ENCODE results near the gene ANKRD29. TPM values are rescaled to one million over a fixed set of nuclear protein-coding genes. Genes with fewer than 3 reads are reported as not detected.

The ANKRD29 gene
- total RNA-seq, 1 donor from 2014 or later, result 14.0 TPM

DNA sequence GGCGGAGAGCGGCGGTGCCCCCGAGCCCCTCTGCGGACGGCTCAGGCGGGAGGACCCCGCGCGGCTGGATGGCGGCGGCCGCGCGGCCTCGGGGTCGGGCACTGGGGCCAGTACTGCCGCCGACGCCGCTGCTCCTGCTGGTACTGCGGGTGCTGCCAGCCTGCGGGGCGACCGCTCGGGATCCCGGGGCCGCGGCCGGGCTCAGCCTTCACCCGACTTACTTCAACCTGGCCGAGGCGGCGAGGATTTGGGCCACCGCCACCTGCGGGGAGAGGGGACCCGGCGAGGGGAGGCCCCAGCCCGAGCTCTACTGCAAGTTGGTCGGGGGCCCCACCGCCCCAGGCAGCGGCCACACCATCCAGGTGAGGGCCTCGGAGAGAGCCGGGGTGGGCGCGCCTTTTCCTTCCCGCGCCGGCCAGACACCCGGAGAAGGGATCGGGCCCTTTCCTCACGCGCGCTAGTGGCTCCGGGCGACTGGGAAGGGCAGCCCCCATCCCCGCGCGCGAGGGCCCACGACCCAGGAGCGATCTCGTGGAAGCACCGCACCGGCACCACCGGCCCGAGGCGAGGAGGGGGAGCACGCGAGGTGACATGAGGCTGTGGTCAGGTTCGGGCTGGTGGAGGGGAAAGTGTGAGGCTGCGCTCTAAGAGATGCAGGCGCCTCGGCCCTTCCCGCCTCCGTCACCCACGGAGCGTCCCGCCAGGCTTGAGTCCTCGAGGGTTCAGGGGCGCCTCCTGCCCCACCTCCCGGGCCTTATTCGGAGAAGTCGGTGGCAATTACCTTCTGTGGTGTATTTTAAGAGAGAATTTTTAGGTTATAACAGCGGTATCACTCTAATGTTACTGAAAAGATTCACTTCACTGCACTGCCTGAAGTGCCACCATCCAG, 27.1 kb upstream of the ANKRD29 start:
- FAIRE-seq (no peak), DNase-seq (ENCODE audit: low read depth) (no peak)
- TF ChIP-seq, protein P1, sequence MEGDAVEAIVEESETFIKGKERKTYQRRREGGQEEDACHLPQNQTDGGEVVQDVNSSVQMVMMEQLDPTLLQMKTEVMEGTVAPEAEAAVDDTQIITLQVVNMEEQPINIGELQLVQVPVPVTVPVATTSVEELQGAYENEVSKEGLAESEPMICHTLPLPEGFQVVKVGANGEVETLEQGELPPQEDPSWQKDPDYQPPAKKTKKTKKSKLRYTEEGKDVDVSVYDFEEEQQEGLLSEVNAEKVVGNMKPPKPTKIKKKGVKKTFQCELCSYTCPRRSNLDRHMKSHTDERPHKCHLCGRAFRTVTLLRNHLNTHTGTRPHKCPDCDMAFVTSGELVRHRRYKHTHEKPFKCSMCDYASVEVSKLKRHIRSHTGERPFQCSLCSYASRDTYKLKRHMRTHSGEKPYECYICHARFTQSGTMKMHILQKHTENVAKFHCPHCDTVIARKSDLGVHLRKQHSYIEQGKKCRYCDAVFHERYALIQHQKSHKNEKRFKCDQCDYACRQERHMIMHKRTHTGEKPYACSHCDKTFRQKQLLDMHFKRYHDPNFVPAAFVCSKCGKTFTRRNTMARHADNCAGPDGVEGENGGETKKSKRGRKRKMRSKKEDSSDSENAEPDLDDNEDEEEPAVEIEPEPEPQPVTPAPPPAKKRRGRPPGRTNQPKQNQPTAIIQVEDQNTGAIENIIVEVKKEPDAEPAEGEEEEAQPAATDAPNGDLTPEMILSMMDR (IDR thresholded peaks at IDR 0.05; ENCODE audit: insufficient read depth, low read length, severe bottlenecking), result no peak
- Histone ChIP-seq H3K27me3 (ENCODE audit: control insufficient read depth, insufficient read depth, low read length) (no peaks in the 10 kb centered on the region), H3K36me3 (ENCODE audit: control insufficient read depth, insufficient read depth, low read length) (no peaks in the 10 kb centered on the region), H3K4me3 (ENCODE audit: low read depth, low read length) (peak overlapping the region; percentile 64)

DNA sequence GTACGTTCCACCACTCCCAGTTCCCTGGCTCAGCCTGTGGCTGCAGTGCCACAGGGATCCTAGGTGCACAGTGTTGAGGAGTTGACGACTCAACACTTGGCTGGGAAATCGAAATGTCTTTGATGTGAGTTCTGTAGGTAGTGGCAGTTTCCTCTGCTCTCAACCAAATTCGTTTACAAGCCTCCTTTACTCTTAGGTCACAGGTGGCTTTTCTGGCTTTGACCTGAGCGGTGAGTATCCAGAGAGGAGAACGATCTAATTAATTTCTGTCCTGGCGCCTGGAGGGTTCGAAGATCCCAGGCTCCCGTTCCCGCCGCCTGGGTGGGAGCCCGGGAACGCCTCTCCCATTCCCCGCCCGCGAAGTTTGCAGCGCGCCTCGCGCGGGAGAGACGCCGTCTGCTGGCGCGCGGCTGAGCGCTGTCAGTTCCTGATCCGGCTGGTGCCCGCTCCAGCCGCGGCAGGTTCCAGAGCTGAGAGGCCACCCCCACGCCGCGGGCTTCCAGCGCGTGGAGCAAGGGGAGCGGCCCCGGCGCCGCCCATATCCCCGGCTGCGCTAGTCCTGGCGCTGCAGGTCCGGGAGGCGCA, 26.4 kb upstream of the ANKRD29 start, which contains the start of gene LAMA3:
Gene LAMA3, plus strand, starts transcription at position 423 of the 585 bp plus-strand sequence. CDS start 231 bp downstream, outside the sequence.
- peak; percentile 39 for DNase-seq (ENCODE audit: low read depth)
- Histone ChIP-seq H3K27me3 (ENCODE audit: control insufficient read depth, insufficient read depth, low read length) (no peaks in the 10 kb centered on the region), H3K36me3 (ENCODE audit: control insufficient read depth, insufficient read depth, low read length) (no peaks in the 10 kb centered on the region), H3K4me3 (ENCODE audit: low read depth, low read length) (peak within 1 kb of the TSS; percentile 64)
- FAIRE-seq, result peak; percentile 66
- TF ChIP-seq, protein P1 (IDR thresholded peaks at IDR 0.05; ENCODE audit: insufficient read depth, low read length, severe bottlenecking), result peak; percentile 59

DNA sequence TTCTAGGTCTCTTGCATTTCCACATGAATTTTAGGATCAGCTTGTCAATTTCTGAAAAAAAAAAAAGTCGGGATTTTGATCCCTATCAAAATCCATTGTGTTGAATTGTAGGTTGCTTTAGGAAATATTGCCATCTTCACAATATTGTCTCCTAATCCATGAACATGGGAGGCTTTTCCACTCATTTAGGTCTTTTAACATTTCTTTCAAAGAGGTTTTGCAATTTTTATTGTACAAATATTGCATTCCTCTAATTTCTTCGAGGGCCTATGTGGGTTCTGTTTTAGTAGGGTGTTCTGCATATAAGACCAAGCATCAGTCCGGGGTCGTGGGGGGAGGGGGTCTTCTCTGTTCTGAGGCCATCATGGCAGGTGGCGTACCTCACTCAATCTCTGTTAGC, 25.8 kb upstream of the ANKRD29 start:
- TF ChIP-seq, protein P1 (IDR thresholded peaks at IDR 0.05; ENCODE audit: insufficient read depth, low read length, severe bottlenecking), result no peak
- no peak for FAIRE-seq
- no peaks in the 10 kb centered on the region for H3K36me3 ChIP-seq (ENCODE audit: control insufficient read depth, insufficient read depth, low read length)
- no peaks in the 10 kb centered on the region for H3K27me3 ChIP-seq (ENCODE audit: control insufficient read depth, insufficient read depth, low read length)
- DNase-seq (ENCODE audit: low read depth), result no peak
- no peak overlapping the region for H3K4me3 ChIP-seq (ENCODE audit: low read depth, low read length)

DNA sequence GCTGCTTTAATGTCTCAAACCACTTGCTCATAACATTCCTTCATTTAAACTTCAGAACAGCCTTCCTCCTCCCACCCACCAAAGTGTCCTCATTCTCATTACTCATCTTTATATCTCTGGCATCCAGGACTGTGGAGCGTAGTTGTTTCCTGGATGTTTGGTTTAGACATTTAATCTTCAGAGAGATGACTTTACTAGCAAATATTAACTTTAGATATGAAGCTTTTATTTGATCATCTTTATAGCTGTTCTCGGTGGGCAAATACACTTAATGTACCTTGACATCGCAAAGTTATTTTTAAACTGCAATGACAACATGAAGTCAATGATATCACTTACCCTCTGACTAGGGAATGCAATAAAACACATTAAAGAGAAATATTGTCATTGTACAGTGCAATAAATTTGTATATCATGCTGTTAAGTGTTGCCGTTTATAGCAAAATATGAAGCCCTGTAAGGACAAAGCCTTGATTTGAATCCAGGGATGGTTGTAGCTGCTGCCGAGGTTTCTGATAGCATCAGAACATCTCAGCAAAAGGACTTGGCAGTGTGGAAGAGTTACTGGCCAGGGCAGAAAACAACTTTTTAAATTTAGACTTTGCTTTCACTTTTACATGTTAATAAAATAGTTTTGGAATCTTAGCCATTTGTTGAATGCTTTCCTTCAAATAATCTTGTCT, 21.9 kb upstream of the ANKRD29 start:
- peak; percentile 48 for DNase-seq (ENCODE audit: low read depth)
- no peak overlapping the region for H3K4me3 ChIP-seq (ENCODE audit: low read depth, low read length)
- no peak for FAIRE-seq
- H3K27me3 ChIP-seq (ENCODE audit: control insufficient read depth, insufficient read depth, low read length), result no peaks in the 10 kb centered on the region
- TF ChIP-seq, protein P1 (IDR thresholded peaks at IDR 0.05; ENCODE audit: insufficient read depth, low read length, severe bottlenecking), result no peak
- no peaks in the 10 kb centered on the region for H3K36me3 ChIP-seq (ENCODE audit: control insufficient read depth, insufficient read depth, low read length)

DNA sequence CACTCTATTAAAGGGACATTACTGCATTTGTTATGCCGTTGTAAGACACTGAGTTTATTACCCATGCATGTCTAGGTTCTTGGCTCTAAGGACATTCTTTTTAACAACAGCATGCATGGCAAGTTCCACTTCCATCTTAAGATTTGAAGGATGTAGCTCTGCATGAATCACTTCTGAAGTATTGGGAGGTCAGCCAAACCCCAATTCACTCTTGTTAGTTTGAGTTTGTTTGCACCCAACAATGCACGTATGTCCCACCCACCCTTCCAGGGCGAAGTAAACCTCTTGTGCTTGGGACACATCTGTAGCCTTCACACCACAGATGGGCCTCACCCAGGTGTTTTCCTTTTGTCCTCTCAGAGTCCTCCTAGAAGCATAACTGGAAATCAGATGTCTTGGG, 21.0 kb upstream of the ANKRD29 start:
- DNase-seq (ENCODE audit: low read depth), result peak; percentile 40
- H3K36me3 ChIP-seq (ENCODE audit: control insufficient read depth, insufficient read depth, low read length), result no peaks in the 10 kb centered on the region
- TF ChIP-seq, protein P1 (IDR thresholded peaks at IDR 0.05; ENCODE audit: insufficient read depth, low read length, severe bottlenecking), result no peak
- no peaks in the 10 kb centered on the region for H3K27me3 ChIP-seq (ENCODE audit: control insufficient read depth, insufficient read depth, low read length)
- H3K4me3 ChIP-seq (ENCODE audit: low read depth, low read length), result no peak overlapping the region
- FAIRE-seq, result no peak
